Loucy (cell line): ENCODE results near the gene TMPO.

ENCODE experiments used
- CTCF ChIP-seq: fragments of 200-600 bp; sonication (generic); conservative IDR thresholded peaks from 2 replicates; pipeline ENCODE4 v1.5.1; 2014; ENCODE audit warnings: mild to moderate bottlenecking, antibody characterized with exemption, low read length
- EZH2phosphoT487 ChIP-seq: fragments of 200-600 bp; IDR thresholded peaks from 2 replicates; pipeline ENCODE4 v1.6.1; 2018; ENCODE audit warnings: antibody characterized with exemption, mild to moderate bottlenecking, moderate library complexity, borderline replicate concordance

- TF ChIP-seq CTCF (no peak), EZH2phosphoT487 (no peak)
Measured at GRCh38 chr12:98581101-98581500, 65.7 kb downstream of the TMPO start.
